ENCODE measurements around the gene HNRNPLL. TPM values are rescaled to one million over a fixed set of nuclear protein-coding genes. Genes with fewer than 3 reads are reported as not detected.

The HNRNPLL gene
- total RNA-seq, 4 donors from 2014 or later, result 35.6 to 100 (median 55.4) TPM

- Histone ChIP-seq H3K4me1 (peaks cover 0 to 7% of the 10 kb centered on the region in 2 donors), H3K27me3 (no peaks in the 10 kb centered on the region), H3K9me3 (no peaks in the 10 kb centered on the region), H3K27ac (peak overlapping the region; percentile 19 to 99), H3K4me3 (no peak overlapping the region), H3K36me3 (no peaks in the 10 kb centered on the region)
- no peak for TF ChIP-seq POLR2A (IDR thresholded peaks at IDR 0.05)
- TF ChIP-seq, protein P1, sequence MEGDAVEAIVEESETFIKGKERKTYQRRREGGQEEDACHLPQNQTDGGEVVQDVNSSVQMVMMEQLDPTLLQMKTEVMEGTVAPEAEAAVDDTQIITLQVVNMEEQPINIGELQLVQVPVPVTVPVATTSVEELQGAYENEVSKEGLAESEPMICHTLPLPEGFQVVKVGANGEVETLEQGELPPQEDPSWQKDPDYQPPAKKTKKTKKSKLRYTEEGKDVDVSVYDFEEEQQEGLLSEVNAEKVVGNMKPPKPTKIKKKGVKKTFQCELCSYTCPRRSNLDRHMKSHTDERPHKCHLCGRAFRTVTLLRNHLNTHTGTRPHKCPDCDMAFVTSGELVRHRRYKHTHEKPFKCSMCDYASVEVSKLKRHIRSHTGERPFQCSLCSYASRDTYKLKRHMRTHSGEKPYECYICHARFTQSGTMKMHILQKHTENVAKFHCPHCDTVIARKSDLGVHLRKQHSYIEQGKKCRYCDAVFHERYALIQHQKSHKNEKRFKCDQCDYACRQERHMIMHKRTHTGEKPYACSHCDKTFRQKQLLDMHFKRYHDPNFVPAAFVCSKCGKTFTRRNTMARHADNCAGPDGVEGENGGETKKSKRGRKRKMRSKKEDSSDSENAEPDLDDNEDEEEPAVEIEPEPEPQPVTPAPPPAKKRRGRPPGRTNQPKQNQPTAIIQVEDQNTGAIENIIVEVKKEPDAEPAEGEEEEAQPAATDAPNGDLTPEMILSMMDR (IDR thresholded peaks at IDR 0.05), result no peak
- intact Hi-C loops (cut with DNase I; ENCODE audit: low total_unique reads), result no loop called here
- DNase-seq, result no peak
Observed at GRCh38 chr2:38598200-38598990, 4.3 kb downstream of the HNRNPLL start.

- intact Hi-C loops (cut with DNase I; ENCODE audit: low total_unique reads), result no loop called here
Observed at GRCh38 chr2:38597115-38597514, 5.6 kb downstream of the HNRNPLL start.

GRCh38 chr2:38596229-38596628 lies 6.5 kb downstream of the HNRNPLL start:
- Histone ChIP-seq H3K36me3 (no peaks in the 10 kb centered on the region), H3K9me3 (no peaks in the 10 kb centered on the region), H3K27ac (no peak overlapping the region), H3K27me3 (no peaks in the 10 kb centered on the region), H3K4me3 (no peak overlapping the region), H3K4me1 (peaks cover 0 to 7% of the 10 kb centered on the region in 2 donors)
- no peak for DNase-seq
- no peak for TF ChIP-seq POLR2A (IDR thresholded peaks at IDR 0.05)
- TF ChIP-seq, protein P1 (IDR thresholded peaks at IDR 0.05), result no peak
- intact Hi-C loops (cut with DNase I; ENCODE audit: low total_unique reads), result no loop called here

More at GRCh38 chr2:38597115-38597514, 5.6 kb downstream of the HNRNPLL start:
- DNase-seq, result no peak
- Histone ChIP-seq H3K4me1 (peaks cover 0 to 7% of the 10 kb centered on the region in 2 donors), H3K27ac (peak overlapping the region in 1 of 2 donors; percentile 99), H3K27me3 (no peaks in the 10 kb centered on the region), H3K4me3 (no peak overlapping the region), H3K9me3 (no peaks in the 10 kb centered on the region), H3K36me3 (no peaks in the 10 kb centered on the region)
- TF ChIP-seq, protein P1 (IDR thresholded peaks at IDR 0.05), result no peak
- TF ChIP-seq POLR2A (IDR thresholded peaks at IDR 0.05), result no peak

DNA sequence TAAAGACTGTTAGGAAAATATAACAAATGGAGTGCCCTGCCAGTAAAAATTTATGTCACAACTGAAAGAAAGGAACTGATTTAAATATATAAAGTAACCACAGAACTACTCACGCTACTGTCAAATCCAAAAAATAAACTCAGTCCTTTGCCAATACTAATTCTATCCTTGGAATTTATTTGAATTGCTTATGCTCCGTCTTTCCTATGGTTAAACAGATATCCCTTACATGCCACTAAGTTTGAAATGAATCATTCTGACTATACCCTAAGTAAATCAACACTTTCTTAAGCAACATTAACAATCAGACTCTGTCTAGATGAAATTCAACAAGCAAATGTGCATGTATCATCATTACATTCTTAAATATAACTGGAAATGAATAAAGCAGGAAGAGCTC lies 9.8 kb downstream of the HNRNPLL start:
- Histone ChIP-seq H3K27me3 (no peaks in the 10 kb centered on the region), H3K4me1 (peaks cover 0 to 5% of the 10 kb centered on the region in 2 donors), H3K9me3 (no peaks in the 10 kb centered on the region), H3K4me3 (no peak overlapping the region), H3K27ac (no peak overlapping the region), H3K36me3 (no peaks in the 10 kb centered on the region)
- intact Hi-C loops (cut with DNase I; ENCODE audit: low total_unique reads), result no loop called here
- no peak for DNase-seq
- TF ChIP-seq, protein P1 (IDR thresholded peaks at IDR 0.05), result no peak
- TF ChIP-seq POLR2A (IDR thresholded peaks at IDR 0.05), result no peak

- TF ChIP-seq, protein P1 (IDR thresholded peaks at IDR 0.05), result no peak
- no peak for TF ChIP-seq POLR2A (IDR thresholded peaks at IDR 0.05)
- peak overlapping the region in 1 of 2 donors; percentile 49 for H3K27ac ChIP-seq
- H3K36me3 ChIP-seq, result no peaks in the 10 kb centered on the region
- no peaks in the 10 kb centered on the region for H3K9me3 ChIP-seq
- no peaks in the 10 kb centered on the region for H3K27me3 ChIP-seq
- intact Hi-C loops (cut with DNase I; ENCODE audit: low total_unique reads), result no loop called here
- H3K4me3 ChIP-seq, result no peak overlapping the region
- peaks cover 0 to 5% of the 10 kb centered on the region in 2 donors for H3K4me1 ChIP-seq
- no peak for DNase-seq
Observed at GRCh38 chr2:38591152-38591551, 11.6 kb downstream of the HNRNPLL start.

Data from uterus (tissue), 4 donors.